Measurements from ENCODE around the gene SPATS2.
"Not testable (repeated sequence)": the region's sequence is repeated elsewhere in the genome, so short reads cannot be mapped to it uniquely, and the experiment has no call there.

Gene SPATS2

GRCh38 chr12:49332891-49333371 lies 34.3 kb upstream of the SPATS2 start:
- Mint-ChIP-seq H3K4me1 (peaks cover 15% of the 10 kb centered on the region), H3K27ac (no peak overlapping the region), H3K4me3 (peak overlapping the region; percentile 22), H3K9me3 (no peaks in the 10 kb centered on the region), H3K36me3 (peaks cover 16% of the 10 kb centered on the region)
- no peak for ATAC-seq
- DNase-seq (ENCODE audit: low spot score in 2 of 2), result no peak

GRCh38 chr12:49333778-49334177 lies 33.5 kb upstream of the SPATS2 start:
- DNase-seq (ENCODE audit: low spot score in 2 of 2); H3K27ac Mint-ChIP-seq; ATAC-seq; H3K4me3 Mint-ChIP-seq; H3K9me3 Mint-ChIP-seq: not testable (repeated sequence)
- Mint-ChIP-seq H3K4me1 (peaks cover 18% of the 10 kb centered on the region), H3K36me3 (peaks cover 12% of the 10 kb centered on the region)

- DNase-seq (ENCODE audit: low spot score in 2 of 2), result no peak
- H3K9me3 Mint-ChIP-seq, result no peaks in the 10 kb centered on the region
- peaks cover 18% of the 10 kb centered on the region for H3K4me1 Mint-ChIP-seq
- H3K27ac Mint-ChIP-seq, result no peak overlapping the region
- no peak overlapping the region for H3K4me3 Mint-ChIP-seq
- H3K36me3 Mint-ChIP-seq, result peaks cover 8% of the 10 kb centered on the region
- no peak for ATAC-seq
Measured at GRCh38 chr12:49334226-49334625, 33.0 kb upstream of the SPATS2 start.

GRCh38 chr12:49334681-49335080 lies 32.6 kb upstream of the SPATS2 start:
- peaks cover 18% of the 10 kb centered on the region for H3K4me1 Mint-ChIP-seq
- H3K27ac Mint-ChIP-seq, result no peak overlapping the region
- ATAC-seq, result no peak
- DNase-seq (ENCODE audit: low spot score in 2 of 2), result no peak
- H3K4me3 Mint-ChIP-seq, result no peak overlapping the region
- no peaks in the 10 kb centered on the region for H3K9me3 Mint-ChIP-seq
- H3K36me3 Mint-ChIP-seq, result peaks cover 7% of the 10 kb centered on the region

GRCh38 chr12:49335118-49335954 lies 31.9 kb upstream of the SPATS2 start:
- Mint-ChIP-seq H3K4me1 (peaks cover 18% of the 10 kb centered on the region), H3K4me3 (no peak overlapping the region), H3K27ac (no peak overlapping the region), H3K36me3 (peaks cover 7% of the 10 kb centered on the region), H3K9me3 (no peaks in the 10 kb centered on the region)
- DNase-seq (ENCODE audit: low spot score in 2 of 2) (no peak), ATAC-seq (no peak)

GRCh38 chr12:49335955-49336644 lies 31.2 kb upstream of the SPATS2 start:
- Mint-ChIP-seq H3K36me3 (peaks cover 7% of the 10 kb centered on the region), H3K4me1 (peaks cover 18% of the 10 kb centered on the region), H3K27ac (no peak overlapping the region), H3K9me3 (no peaks in the 10 kb centered on the region), H3K4me3 (peak overlapping the region; percentile 52)
- DNase-seq (ENCODE audit: low spot score in 2 of 2), result no peak
- no peak for ATAC-seq

GRCh38 chr12:49336645-49337584 lies 30.3 kb upstream of the SPATS2 start, which contains the start of gene C1QL4:
C1QL4 (minus strand) TSS chr12:49337188; CDS start chr12:49336477, 711 bp downstream.
- peak; percentile 94 to 96 for DNase-seq (ENCODE audit: low spot score in 2 of 2)
- H3K4me1 Mint-ChIP-seq, result peaks cover 18% of the 10 kb centered on the region
- H3K36me3 Mint-ChIP-seq, result peaks cover 4% of the 10 kb centered on the region
- H3K27ac Mint-ChIP-seq, result peak within 1 kb of the TSS; percentile 29
- no peaks in the 10 kb centered on the region for H3K9me3 Mint-ChIP-seq
- peak; percentile 78 for ATAC-seq
- H3K4me3 Mint-ChIP-seq, result peak within 1 kb of the TSS; percentile 52

- no peak for ATAC-seq
- Mint-ChIP-seq H3K4me3 (no peak overlapping the region), H3K4me1 (peaks cover 32% of the 10 kb centered on the region), H3K9me3 (no peaks in the 10 kb centered on the region), H3K27ac (peak overlapping the region; percentile 64), H3K36me3 (no peaks in the 10 kb centered on the region)
- DNase-seq (ENCODE audit: low spot score in 2 of 2), result no peak
Measured at GRCh38 chr12:49338830-49339463, 28.3 kb upstream of the SPATS2 start.

- H3K4me1 Mint-ChIP-seq, result peaks cover 37% of the 10 kb centered on the region
Measured at GRCh38 chr12:49339464-49339861, 27.8 kb upstream of the SPATS2 start.

GRCh38 chr12:49340095-49340870 lies 27.0 kb upstream of the SPATS2 start:
- no peak overlapping the region for H3K27ac Mint-ChIP-seq
- no peaks in the 10 kb centered on the region for H3K36me3 Mint-ChIP-seq
- no peak for DNase-seq (ENCODE audit: low spot score in 2 of 2)
- H3K4me1 Mint-ChIP-seq, result peaks cover 38% of the 10 kb centered on the region
- ATAC-seq, result no peak
- H3K4me3 Mint-ChIP-seq, result no peak overlapping the region
- H3K9me3 Mint-ChIP-seq, result no peaks in the 10 kb centered on the region

More at GRCh38 chr12:49339464-49339861, 27.8 kb upstream of the SPATS2 start:
- Mint-ChIP-seq H3K4me3 (no peak overlapping the region), H3K27ac (peak overlapping the region; percentile 64), H3K9me3 (no peaks in the 10 kb centered on the region), H3K36me3 (no peaks in the 10 kb centered on the region)
- ATAC-seq (no peak), DNase-seq (ENCODE audit: low spot score in 2 of 2) (no peak)

GRCh38 chr12:49340971-49341776 lies 26.1 kb upstream of the SPATS2 start:
- no peaks in the 10 kb centered on the region for H3K9me3 Mint-ChIP-seq
- peaks cover 47% of the 10 kb centered on the region for H3K4me1 Mint-ChIP-seq
- no peak overlapping the region for H3K27ac Mint-ChIP-seq
- DNase-seq (ENCODE audit: low spot score in 2 of 2) (no peak), ATAC-seq (no peak)
- H3K36me3 Mint-ChIP-seq, result no peaks in the 10 kb centered on the region
- peak overlapping the region; percentile 66 for H3K4me3 Mint-ChIP-seq

GRCh38 chr12:49341777-49342065 lies 25.5 kb upstream of the SPATS2 start:
- ATAC-seq, result no peak
- Mint-ChIP-seq H3K9me3 (no peaks in the 10 kb centered on the region), H3K4me3 (peak overlapping the region; percentile 66), H3K36me3 (peaks cover 2% of the 10 kb centered on the region), H3K27ac (no peak overlapping the region), H3K4me1 (peaks cover 50% of the 10 kb centered on the region)
- no peak for DNase-seq (ENCODE audit: low spot score in 2 of 2)

- H3K9me3 Mint-ChIP-seq, result no peaks in the 10 kb centered on the region
- H3K4me1 Mint-ChIP-seq, result peaks cover 50% of the 10 kb centered on the region
- H3K4me3 Mint-ChIP-seq, result peak overlapping the region; percentile 66
- DNase-seq (ENCODE audit: low spot score in 2 of 2), result peak; percentile 78 to 93
- peak; percentile 78 for ATAC-seq
- H3K27ac Mint-ChIP-seq, result peak overlapping the region; percentile 54
- H3K36me3 Mint-ChIP-seq, result peaks cover 6% of the 10 kb centered on the region
Measured at GRCh38 chr12:49342066-49342913, 25.0 kb upstream of the SPATS2 start.
